PFSK-1 (cell line): Measurements from ENCODE around the gene NEU1.

ENCODE experiments used
- FOXP2 ChIP-seq: optimal IDR thresholded peaks from 2 replicates; pipeline ENCODE3; 2011; ENCODE audit warnings: borderline replicate concordance, control low read depth, inconsistent platforms; ENCODE audit not compliant: insufficient read depth; ENCODE audit errors: extremely low read length, extremely low read depth
- POLR2AphosphoS5 ChIP-seq: IDR thresholded peaks from 2 replicates; pipeline ENCODE4 v1.6.1; 2012; ENCODE audit warnings: low read depth, mild to moderate bottlenecking, control low read depth, low read length, moderate library complexity
- SIN3A ChIP-seq: IDR thresholded peaks from 2 replicates; pipeline ENCODE4 v1.6.1; 2012; ENCODE audit warnings: mild to moderate bottlenecking, low read length, moderate library complexity, borderline replicate concordance; ENCODE audit not compliant: insufficient read depth
- TAF1 ChIP-seq: IDR thresholded peaks from 2 replicates; pipeline ENCODE4 v1.6.1; 2012; ENCODE audit warnings: low read length, control low read depth, borderline replicate concordance; ENCODE audit not compliant: insufficient read depth
- TF ChIP-seq, protein P1 (sequence below), 2 experiments: IDR thresholded peaks; 2 replicates each; pipeline versions ENCODE4 v1.6.1 to v1.8.0; 2011 to 2012; ENCODE audit warnings: low read depth in 2 of 2, low read length in 2 of 2, control low read depth in 1 of 2, inconsistent platforms in 1 of 2, mild to moderate bottlenecking in 1 of 2, moderate library complexity in 1 of 2; ENCODE audit not compliant: insufficient read depth in 1 of 2

The NEU1 gene

DNA sequence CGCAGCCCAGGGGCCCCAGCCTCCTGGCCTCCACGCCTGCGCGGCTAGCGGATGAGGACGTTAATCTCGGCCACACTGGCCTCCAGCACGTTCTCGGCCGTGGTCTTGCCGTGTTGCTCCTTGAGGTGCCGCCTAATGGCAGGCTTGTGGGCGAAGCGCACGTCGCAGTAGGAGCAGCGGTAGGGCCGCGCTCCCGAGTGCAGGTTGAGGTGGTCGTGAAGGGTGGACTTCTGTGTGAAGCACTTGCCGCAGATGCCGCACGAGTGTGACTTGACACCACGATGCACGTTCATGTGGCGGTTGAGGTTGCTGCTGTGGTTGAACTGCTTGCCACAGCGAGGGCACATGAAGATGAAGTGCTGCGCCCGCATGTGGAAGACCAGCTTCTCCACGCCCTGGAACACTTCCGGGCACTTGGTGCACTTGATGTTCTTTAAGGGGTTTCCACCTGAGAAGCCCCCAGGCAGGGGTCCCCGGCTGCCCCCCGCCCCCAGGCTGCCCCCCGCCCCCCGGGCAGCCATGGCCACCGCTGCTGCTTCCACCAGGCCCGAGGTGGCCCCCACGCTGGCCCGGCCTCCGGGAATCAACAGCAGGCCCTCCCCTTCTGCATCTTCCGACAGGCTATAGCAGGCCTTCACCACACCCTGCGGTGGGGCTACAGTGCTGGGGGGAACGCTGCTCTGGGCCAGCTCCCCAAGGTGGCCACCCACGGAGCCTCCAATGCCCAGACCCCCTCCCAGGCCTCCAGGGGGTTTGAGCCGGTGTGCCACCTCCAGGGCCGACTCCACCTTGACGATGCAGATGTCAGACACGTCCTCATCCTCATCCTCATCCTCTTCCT is 37.5 kb upstream of the NEU1 start:
- TF ChIP-seq FOXP2 (no peak), TAF1 (no peak), POLR2AphosphoS5 (no peak)

DNA sequence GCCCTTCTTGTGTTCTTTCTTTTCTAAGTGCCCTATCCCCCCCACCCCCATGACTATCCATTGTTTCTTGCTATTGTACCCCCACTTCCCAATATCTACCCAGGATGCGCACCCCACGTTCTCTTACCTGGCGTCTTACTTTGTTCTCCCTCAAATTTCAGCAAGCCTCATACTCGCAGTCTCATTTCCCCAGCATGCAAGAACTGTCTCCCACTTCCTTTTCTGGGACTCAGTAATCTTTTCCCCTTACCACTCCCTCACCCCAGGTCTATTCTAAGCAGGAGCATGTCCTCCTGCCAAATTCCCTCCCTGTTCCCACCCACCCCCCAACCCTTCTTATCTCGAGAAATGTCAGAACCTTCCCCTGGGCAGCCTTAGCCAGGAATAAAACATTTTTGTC is 36.6 kb upstream of the NEU1 start:
- TF ChIP-seq, protein P1, sequence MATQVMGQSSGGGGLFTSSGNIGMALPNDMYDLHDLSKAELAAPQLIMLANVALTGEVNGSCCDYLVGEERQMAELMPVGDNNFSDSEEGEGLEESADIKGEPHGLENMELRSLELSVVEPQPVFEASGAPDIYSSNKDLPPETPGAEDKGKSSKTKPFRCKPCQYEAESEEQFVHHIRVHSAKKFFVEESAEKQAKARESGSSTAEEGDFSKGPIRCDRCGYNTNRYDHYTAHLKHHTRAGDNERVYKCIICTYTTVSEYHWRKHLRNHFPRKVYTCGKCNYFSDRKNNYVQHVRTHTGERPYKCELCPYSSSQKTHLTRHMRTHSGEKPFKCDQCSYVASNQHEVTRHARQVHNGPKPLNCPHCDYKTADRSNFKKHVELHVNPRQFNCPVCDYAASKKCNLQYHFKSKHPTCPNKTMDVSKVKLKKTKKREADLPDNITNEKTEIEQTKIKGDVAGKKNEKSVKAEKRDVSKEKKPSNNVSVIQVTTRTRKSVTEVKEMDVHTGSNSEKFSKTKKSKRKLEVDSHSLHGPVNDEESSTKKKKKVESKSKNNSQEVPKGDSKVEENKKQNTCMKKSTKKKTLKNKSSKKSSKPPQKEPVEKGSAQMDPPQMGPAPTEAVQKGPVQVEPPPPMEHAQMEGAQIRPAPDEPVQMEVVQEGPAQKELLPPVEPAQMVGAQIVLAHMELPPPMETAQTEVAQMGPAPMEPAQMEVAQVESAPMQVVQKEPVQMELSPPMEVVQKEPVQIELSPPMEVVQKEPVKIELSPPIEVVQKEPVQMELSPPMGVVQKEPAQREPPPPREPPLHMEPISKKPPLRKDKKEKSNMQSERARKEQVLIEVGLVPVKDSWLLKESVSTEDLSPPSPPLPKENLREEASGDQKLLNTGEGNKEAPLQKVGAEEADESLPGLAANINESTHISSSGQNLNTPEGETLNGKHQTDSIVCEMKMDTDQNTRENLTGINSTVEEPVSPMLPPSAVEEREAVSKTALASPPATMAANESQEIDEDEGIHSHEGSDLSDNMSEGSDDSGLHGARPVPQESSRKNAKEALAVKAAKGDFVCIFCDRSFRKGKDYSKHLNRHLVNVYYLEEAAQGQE (IDR thresholded peaks at IDR 0.05; ENCODE audit: insufficient read depth in 1 of 2, low read depth in 2 of 2, low read length in 2 of 2) = no peak
- TF ChIP-seq FOXP2 (no peak), SIN3A (no peak), POLR2AphosphoS5 (no peak), TAF1 (no peak)

DNA sequence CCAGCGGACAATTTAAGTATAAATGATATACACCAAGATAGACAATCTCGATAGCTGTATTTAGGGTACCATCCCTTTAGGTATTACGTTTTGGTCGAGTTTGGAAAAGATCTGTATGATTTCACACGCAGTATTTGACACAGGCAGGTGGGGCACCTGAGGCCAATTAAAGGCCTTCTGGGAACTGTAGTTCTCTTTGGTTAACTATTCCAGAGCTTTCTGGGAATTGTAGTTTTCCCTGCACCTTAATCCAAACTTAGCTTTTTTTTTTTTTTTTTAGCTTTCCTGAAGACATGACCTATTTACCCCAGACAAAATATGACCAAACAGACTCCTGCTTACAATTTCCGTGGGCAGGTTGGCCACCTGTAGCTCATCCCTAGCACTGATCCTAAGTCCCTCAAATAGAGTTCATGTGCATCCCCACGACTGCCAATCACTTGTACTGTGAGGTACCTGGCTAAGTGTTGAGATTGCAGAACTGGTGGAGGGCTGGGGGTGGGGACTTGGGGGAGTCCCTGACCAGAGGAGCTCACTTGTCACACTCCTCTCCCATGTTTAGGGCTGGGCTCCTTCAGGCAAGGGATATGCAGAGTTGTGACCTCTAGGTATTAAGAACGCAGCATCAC is 35.9 kb upstream of the NEU1 start:
- no peak; the same call in 1 of the 2 replicates for TF ChIP-seq POLR2AphosphoS5
- TF ChIP-seq, protein P1 (IDR thresholded peaks at IDR 0.05; ENCODE audit: insufficient read depth in 1 of 2, low read depth in 2 of 2, low read length in 2 of 2) = no peak
- no peak for TF ChIP-seq FOXP2
- 0 out of 2 replicates have a peak, but pooled peaks have one; percentile 51 for TF ChIP-seq SIN3A
- TF ChIP-seq TAF1 = no peak

DNA sequence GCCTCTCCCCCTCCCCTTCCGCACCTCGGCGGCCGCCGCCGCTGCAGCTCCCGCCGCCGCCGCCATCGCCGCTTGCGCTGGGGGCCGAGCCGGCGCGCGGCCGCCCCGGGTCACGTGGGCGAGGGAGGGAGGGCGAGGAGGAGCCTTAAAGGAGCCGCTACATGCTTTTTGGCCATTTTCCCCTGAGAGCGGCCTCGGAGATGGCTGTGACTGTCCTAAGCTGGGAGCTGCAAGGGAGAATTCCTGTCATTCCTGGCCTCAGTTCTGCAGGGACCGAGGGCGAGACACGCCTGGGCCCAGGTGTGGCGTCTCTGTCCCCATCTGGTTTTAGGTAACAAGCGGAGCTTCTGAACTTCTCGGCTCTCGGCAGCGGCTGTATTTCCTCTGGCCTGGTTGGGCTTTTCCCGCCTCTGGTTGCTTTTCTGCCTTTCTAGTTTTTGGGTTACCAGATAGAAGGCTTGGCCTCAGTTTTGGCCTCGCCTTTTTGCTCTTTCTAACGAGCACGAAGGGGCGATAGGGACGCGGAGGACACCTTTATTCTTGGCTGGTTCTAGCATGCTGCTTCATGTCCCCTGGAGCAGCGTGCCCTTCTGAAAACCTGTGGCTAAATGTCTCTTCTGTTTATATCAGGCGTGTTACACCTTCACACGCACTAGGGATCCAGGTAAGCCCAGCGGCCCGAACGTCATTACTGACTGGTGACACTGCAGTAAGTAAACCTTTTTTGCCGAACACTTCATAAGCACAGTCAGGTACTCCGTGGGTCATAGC is 35.2 kb upstream of the NEU1 start, which contains the start of gene EHMT2:
Gene EHMT2, minus strand, starts transcription at position 87 of the 771 bp plus-strand sequence. Its CDS starts 21 bp downstream, at position 66.
- TF ChIP-seq FOXP2 (no peak), TAF1 (peak; percentile 64; the same call in 1 of the 2 replicates), SIN3A (no peak), POLR2AphosphoS5 (peak; percentile 55; the same call in 1 of the 2 replicates)
- TF ChIP-seq, protein P1 (IDR thresholded peaks at IDR 0.05; ENCODE audit: insufficient read depth in 1 of 2, low read depth in 2 of 2, low read length in 2 of 2) = 0 out of 4 replicates have a peak, but pooled peaks of 1 of the 2 experiments have one; percentile 7

DNA sequence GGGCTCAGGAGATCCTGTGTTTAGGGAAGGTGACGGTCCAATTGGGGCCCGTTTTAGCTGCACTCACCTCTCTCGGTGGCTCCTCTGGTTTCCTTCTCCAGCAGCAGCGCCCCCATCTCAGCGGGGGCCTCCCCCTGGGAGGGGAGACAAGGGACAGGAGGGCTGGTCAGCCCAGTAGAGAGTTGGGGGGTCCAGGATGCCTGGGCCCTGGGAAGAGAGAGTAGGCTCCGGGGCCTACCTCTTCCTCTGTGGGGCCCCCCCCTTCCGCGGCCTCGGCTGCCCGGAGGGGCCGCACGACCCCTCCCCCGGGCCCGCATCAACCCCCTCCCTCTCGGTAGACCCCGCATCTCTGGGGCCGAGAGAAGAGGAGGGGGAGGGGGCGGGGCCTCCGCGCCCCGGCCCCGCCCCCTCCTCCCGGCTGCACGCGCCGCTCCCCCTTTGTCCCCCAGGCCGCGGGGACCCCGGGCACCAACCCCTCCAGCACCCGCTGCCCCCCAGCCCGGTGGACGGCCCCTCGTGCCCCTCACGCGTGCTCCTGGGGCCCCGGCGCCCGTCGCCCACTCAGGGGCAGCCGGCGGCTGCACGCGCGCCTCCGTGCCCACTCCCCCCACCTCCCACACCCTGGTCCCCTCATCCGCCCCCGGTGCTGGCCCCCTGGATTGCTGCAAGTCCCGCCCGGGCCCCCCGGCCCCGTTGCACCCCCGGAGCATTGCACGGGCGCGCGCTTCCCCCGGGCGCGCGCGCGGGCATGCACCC is 34.4 kb upstream of the NEU1 start:
- TF ChIP-seq POLR2AphosphoS5 = no peak; the same call in 1 of the 2 replicates
- TF ChIP-seq SIN3A = no peak
- TF ChIP-seq, protein P1 (IDR thresholded peaks at IDR 0.05; ENCODE audit: insufficient read depth in 1 of 2, low read depth in 2 of 2, low read length in 2 of 2) = no peak
- no peak for TF ChIP-seq FOXP2
- no peak for TF ChIP-seq TAF1
